Caco-2 (cell line): ENCODE results near the gene SHTN1. TPM values are rescaled to one million over a fixed set of nuclear protein-coding genes. Genes with fewer than 3 reads are reported as not detected.
A peak's percentile ranks its signal among the peaks of the same experiment; 100 is the strongest.

ENCODE experiments used
- BruUV-seq: library from RNA; stranded (reverse); fragments of 400-500 nt; replicated peaks from 2 replicates; lab custom pipeline; 2021; lab: Mats Ljungman, UMichigan
- CTCF ChIA-PET: fragments of 300-600 bp; sonication (Branson Sonifier 250); formaldehyde crosslinking; loops from one replicate; lab custom pipeline; 2022; ENCODE audit warnings: antibody characterized with exemption; lab: Charles Lee
- POLR2A ChIA-PET: fragments of 300-600 bp; sonication (Branson Sonifier 250); formaldehyde crosslinking; loops from one replicate; lab custom pipeline; 2022; ENCODE audit warnings: antibody characterized with exemption; lab: Charles Lee
- DNase-seq, 2 experiments: peaks; one replicate each; pipeline versions ENCODE4 v3.0.0 to v3.0.0-alpha.2; 2020 to 2022
- H3K27me3 ChIP-seq: replicated peaks from 2 replicates; pipeline ENCODE4 v1.6.0; 2011; ENCODE audit warnings: low read length; ENCODE audit not compliant: control insufficient read depth, insufficient read depth
- H3K36me3 ChIP-seq: 2 replicates; pipeline ENCODE4 v1.5.1; 2011; ENCODE audit warnings: low read length; ENCODE audit not compliant: control insufficient read depth, insufficient read depth
- H3K4me1 ChIP-seq: fragments of 250-450 bp; sonication (Bioruptor Pico); 2 replicates; pipeline ENCODE4 v1.5.1; 2020; ENCODE audit warnings: mild to moderate bottlenecking
- H3K4me3 ChIP-seq: 2 replicates; pipeline ENCODE4 v1.5.1; 2011; ENCODE audit warnings: low read depth, mild to moderate bottlenecking, control low read depth, low read length
- H3K9me3 ChIP-seq: fragments of 250-450 bp; sonication (Bioruptor Pico); 2 replicates; pipeline ENCODE4 v1.5.1; 2020; ENCODE audit warnings: mild to moderate bottlenecking, moderate library complexity
- H3K27ac Mint-ChIP-seq: one replicate; pipeline ENCODE4 v1.8.0; 2022; ENCODE audit warnings: mixed read lengths; ENCODE audit not compliant: unreplicated experiment
- H3K27me3 Mint-ChIP-seq: one replicate; pipeline ENCODE4 v1.8.0; 2022; ENCODE audit warnings: mixed read lengths; ENCODE audit not compliant: insufficient read depth, unreplicated experiment
- H3K36me3 Mint-ChIP-seq: one replicate; pipeline ENCODE4 v1.8.0; 2022; ENCODE audit warnings: mild to moderate bottlenecking, mixed read lengths; ENCODE audit not compliant: insufficient read depth, unreplicated experiment
- H3K4me1 Mint-ChIP-seq: one replicate; pipeline ENCODE4 v1.8.0; 2022; ENCODE audit warnings: low read depth, mixed read lengths; ENCODE audit not compliant: unreplicated experiment
- H3K4me3 Mint-ChIP-seq: one replicate; pipeline ENCODE4 v1.8.0; 2022; ENCODE audit warnings: mild to moderate bottlenecking, moderate library complexity, mixed read lengths; ENCODE audit not compliant: unreplicated experiment
- H3K9me3 Mint-ChIP-seq: one replicate; pipeline ENCODE4 v1.8.0; 2022; ENCODE audit warnings: mixed read lengths; ENCODE audit not compliant: unreplicated experiment
- CTCF ChIP-seq, 2 experiments: fragments of 200-600 bp in 1 of 2; IDR thresholded peaks; 1 replicate in 1 of 2; 2 replicates in 1 of 2; pipeline versions ENCODE4 v1.5.1 to v1.8.0; 2011 to 2022; ENCODE audit warnings: antibody characterized with exemption in 1 of 2, control low read depth in 1 of 2, inconsistent platforms in 1 of 2, low read depth in 1 of 2, low read length in 1 of 2, mild to moderate bottlenecking in 1 of 2, moderate library complexity in 1 of 2; ENCODE audit not compliant: insufficient read depth in 1 of 2, severe bottlenecking in 1 of 2, unreplicated experiment in 1 of 2
- intact Hi-C: fragments of 100-400 bp; cut with micrococcal nuclease; formaldehyde crosslinking; loops from one replicate; pipeline ENCODE4 v1.10.0; 2022; ENCODE audit not compliant: unreplicated experiment
- total RNA-seq: library from RNA; stranded (reverse); gene quantifications from 2 replicates; pipeline ENCODE4 v1.2.3, GENCODE V29; 2022

Gene SHTN1
- total RNA-seq, 1 experiment from 2014 or later: 80.8 TPM

- intact Hi-C loops: no loop called here
- Mint-ChIP-seq H3K4me1 (peaks cover 7% of the 10 kb centered on the region), H3K4me3 (no peak overlapping the region), H3K36me3 (peaks cover 47% of the 10 kb centered on the region), H3K27ac (no peak overlapping the region), H3K27me3 (no peaks in the 10 kb centered on the region), H3K9me3 (no peaks in the 10 kb centered on the region)
- Histone ChIP-seq H3K36me3 (peaks cover 1% of the 10 kb centered on the region), H3K27me3 (no peaks in the 10 kb centered on the region), H3K9me3 (no peaks in the 10 kb centered on the region), H3K4me3 (no peak overlapping the region), H3K4me1 (peaks cover 8% of the 10 kb centered on the region)
- no peak for DNase-seq
- no TSS peak for BruUV-seq
- POLR2A ChIA-PET: no interaction called here
- TF ChIP-seq CTCF (IDR thresholded peaks at IDR 0.05; ENCODE audit: insufficient read depth in 1 of 2, low read depth in 1 of 2, low read length in 1 of 2, severe bottlenecking in 1 of 2, unreplicated experiment in 1 of 2): no peak
- CTCF ChIA-PET: no interaction called here
Measured at GRCh38 chr10:116952729-116953128, 52.3 kb downstream of the SHTN1 start.

DNA sequence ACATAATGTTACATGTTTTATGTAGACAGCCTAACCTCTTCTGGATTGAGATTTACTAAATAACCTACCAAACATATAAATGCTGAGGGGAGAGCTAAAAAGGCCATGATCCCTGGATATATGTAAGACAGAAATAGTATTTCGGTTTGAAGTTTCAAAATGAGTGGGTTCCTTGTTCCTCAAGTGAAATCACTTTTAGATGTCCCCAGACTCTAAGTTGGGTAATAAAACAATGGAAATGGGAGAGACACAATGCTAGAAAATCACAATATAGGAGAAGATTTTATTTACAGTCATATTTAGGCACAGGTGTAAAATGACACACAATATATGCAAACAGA lies 56.5 kb downstream of the SHTN1 start:
- no peak for DNase-seq
- CTCF ChIA-PET: no interaction called here
- peaks cover 53% of the 10 kb centered on the region for H3K36me3 Mint-ChIP-seq
- H3K27ac Mint-ChIP-seq: peak overlapping the region; percentile 42
- H3K4me1 Mint-ChIP-seq: peaks cover 15% of the 10 kb centered on the region
- Histone ChIP-seq H3K4me1 (peaks cover 18% of the 10 kb centered on the region), H3K4me3 (no peak overlapping the region), H3K9me3 (no peaks in the 10 kb centered on the region), H3K36me3 (no peaks in the 10 kb centered on the region; the same call in 1 of the 2 replicates), H3K27me3 (no peaks in the 10 kb centered on the region)
- POLR2A ChIA-PET: no interaction called here
- H3K27me3 Mint-ChIP-seq: no peaks in the 10 kb centered on the region
- no peak overlapping the region for H3K4me3 Mint-ChIP-seq
- TF ChIP-seq CTCF (IDR thresholded peaks at IDR 0.05; ENCODE audit: insufficient read depth in 1 of 2, low read depth in 1 of 2, low read length in 1 of 2, severe bottlenecking in 1 of 2, unreplicated experiment in 1 of 2): no peak
- H3K9me3 Mint-ChIP-seq: no peaks in the 10 kb centered on the region
- no TSS peak for BruUV-seq
- intact Hi-C loops: loop anchor here (5.0 kb wide), 2 partner anchors 54 to 124 kb away; no protein-coding TSS in a partner anchor

DNA sequence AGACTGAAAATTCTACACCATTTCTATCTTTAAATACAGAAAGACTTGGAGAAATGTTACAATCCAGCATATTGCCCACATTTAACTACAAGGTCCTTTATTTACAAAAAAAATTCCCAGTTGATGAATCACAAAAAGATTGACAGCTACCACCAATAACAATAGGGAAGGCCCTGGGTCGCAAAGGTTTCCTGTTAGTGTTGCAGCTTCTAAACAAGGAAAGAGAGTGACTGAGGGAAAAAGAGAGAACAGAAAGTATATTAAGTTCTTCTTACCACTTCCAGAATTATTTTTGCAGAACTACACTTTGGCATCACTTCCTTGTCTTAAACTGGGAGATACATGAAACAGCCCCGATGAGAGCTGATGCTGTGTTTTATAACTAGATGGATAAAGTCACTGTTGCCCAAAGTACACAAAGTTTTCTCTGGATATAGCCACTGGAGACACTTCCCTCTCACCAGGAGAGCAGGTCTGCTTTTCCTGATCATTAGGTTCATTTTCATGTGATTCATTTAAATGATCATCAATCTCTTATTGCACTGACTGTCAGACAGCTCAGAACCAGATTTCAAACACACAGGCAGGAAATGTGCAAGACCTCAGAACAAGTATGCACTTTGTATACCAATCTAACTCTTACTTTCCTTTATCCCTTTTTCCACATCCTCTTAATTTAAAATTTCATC lies 57.0 kb downstream of the SHTN1 start:
- Histone ChIP-seq H3K4me1 (peaks cover 18% of the 10 kb centered on the region), H3K27me3 (no peaks in the 10 kb centered on the region), H3K36me3 (no peaks in the 10 kb centered on the region; the same call in 1 of the 2 replicates), H3K4me3 (no peak overlapping the region), H3K9me3 (no peaks in the 10 kb centered on the region)
- peak overlapping the region; percentile 42 for H3K27ac Mint-ChIP-seq
- no peak for TF ChIP-seq CTCF (IDR thresholded peaks at IDR 0.05; ENCODE audit: insufficient read depth in 1 of 2, low read depth in 1 of 2, low read length in 1 of 2, severe bottlenecking in 1 of 2, unreplicated experiment in 1 of 2)
- H3K27me3 Mint-ChIP-seq: no peaks in the 10 kb centered on the region
- no peaks in the 10 kb centered on the region for H3K9me3 Mint-ChIP-seq
- H3K36me3 Mint-ChIP-seq: peaks cover 57% of the 10 kb centered on the region
- intact Hi-C loops: loop anchor here (5.0 kb wide), 2 partner anchors 54 to 124 kb away; no protein-coding TSS in a partner anchor
- CTCF ChIA-PET: interaction anchor here (1.2 to 1.4 kb wide), 3 partner anchors 12 to 227 kb away, joined by 3 to 4 read pairs (median 4); no protein-coding TSS in a partner anchor
- no peak overlapping the region for H3K4me3 Mint-ChIP-seq
- peak in 1 of 2 experiments; percentile 21 for DNase-seq
- TSS peak; percentile 12 for BruUV-seq
- POLR2A ChIA-PET: interaction anchor here (1.0 kb wide), 1 partner anchor 57 kb away, joined by 3 read pairs; the partner anchor contains the start of gene SHTN1
- H3K4me1 Mint-ChIP-seq: peaks cover 15% of the 10 kb centered on the region
